HUES48 (cell line): ENCODE data around the gene KLF4.
A peak's percentile ranks its signal among the peaks of the same experiment; 100 is the strongest.

Experiments
- H3K27ac ChIP-seq: one replicate; pipeline ENCODE4 v1.7.0; 2013; ENCODE audit warnings: low read depth, low read length, inconsistent platforms
- H3K27me3 ChIP-seq: 2 replicates; pipeline ENCODE4 v1.6.1; 2013; ENCODE audit warnings: mild to moderate bottlenecking, low read length; ENCODE audit not compliant: control insufficient read depth, insufficient read depth
- H3K36me3 ChIP-seq: 2 replicates; pipeline ENCODE4 v1.6.1; 2013; ENCODE audit warnings: low read length; ENCODE audit not compliant: control insufficient read depth, insufficient read depth
- H3K4me1 ChIP-seq: 2 replicates; pipeline ENCODE4 v1.6.1; 2013; ENCODE audit warnings: mild to moderate bottlenecking, low read length; ENCODE audit not compliant: control insufficient read depth, insufficient read depth
- H3K4me3 ChIP-seq: 2 replicates; pipeline ENCODE4 v1.5.1; 2013; ENCODE audit warnings: mild to moderate bottlenecking, low read depth, low read length
- H3K9ac ChIP-seq: 2 replicates; pipeline ENCODE4 v1.6.1; 2013; ENCODE audit warnings: mild to moderate bottlenecking, low read depth, low read length, moderate library complexity
- H3K9me3 ChIP-seq: 2 replicates; pipeline ENCODE4 v1.6.1; 2013; ENCODE audit warnings: low read length; ENCODE audit not compliant: control insufficient read depth, insufficient read depth

The KLF4 gene

DNA sequence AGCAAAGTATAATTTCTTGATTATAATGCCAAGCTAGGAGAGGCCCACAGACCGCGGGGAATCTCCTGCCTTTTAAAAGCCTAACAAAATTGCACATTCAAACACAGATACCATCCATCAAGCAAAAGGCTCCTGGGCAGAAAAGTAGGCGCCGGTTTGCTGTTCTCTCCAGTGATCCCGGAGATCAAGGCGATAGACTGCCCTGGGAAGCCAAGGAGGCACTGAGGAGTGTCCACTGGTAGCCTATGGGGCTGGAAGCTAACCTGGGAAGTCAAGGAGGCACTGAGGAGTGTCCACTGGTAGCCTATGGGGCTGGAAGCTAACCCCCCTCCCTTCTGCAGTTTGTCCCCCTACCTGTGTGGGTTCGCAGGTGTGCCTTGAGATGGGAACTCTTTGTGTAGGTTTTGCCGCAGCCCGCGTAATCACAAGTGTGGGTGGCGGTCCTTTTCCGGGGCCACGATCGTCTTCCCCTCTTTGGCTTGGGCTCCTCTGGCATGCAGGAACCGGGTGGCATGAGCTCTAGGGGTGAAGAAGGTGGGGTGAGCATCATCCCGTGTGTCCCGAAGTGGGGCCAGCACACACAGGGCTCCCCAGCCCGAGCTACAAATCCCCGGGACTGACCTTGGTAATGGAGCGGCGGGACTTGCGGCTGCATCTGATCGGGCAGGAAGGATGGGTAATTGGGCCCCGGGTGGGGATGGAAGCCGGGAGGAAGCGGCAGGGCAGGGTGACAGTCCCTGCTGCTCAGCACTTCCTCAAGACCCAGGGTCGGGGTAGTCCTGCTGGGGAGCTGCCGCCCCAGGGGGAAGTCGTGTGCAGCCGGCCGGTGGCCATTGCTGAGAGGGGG is 2.7 kb downstream of the KLF4 start:
- peaks cover 20% of the 10 kb centered on the region for H3K4me1 ChIP-seq
- H3K36me3 ChIP-seq: peaks cover 11% of the 10 kb centered on the region
- peak overlapping the region; percentile 63 for H3K4me3 ChIP-seq
- no peaks in the 10 kb centered on the region for H3K9me3 ChIP-seq
- H3K27me3 ChIP-seq: peaks cover 50% of the 10 kb centered on the region
- no peak overlapping the region for H3K9ac ChIP-seq
- H3K27ac ChIP-seq: no peak overlapping the region

DNA sequence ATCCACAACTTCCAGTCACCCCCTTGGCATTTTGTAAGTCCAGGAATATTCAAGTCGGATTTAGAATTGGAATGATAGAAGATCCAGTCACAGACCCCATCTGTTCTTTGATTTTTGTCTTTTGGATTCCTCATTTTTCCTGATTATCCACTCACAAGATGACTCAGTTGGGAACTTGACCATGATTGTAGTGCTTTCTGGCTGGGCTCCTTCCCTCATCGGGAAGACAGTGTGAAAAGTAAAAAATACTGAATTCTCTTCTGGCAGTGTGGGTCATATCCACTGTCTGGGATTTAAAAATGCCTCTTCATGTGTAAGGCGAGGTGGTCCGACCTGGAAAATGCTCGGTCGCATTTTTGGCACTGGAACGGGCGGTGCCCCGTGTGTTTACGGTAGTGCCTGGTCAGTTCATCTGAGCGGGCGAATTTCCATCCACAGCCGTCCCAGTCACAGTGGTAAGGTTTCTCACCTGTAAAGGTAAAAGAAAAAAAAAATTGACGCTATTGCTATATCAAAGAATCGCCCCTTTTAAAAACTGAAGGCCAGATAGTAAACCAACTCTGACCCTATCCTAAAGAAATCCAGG is 4.0 kb downstream of the KLF4 start:
- no peak overlapping the region for H3K4me3 ChIP-seq
- peaks cover 11% of the 10 kb centered on the region for H3K36me3 ChIP-seq
- peaks cover 12% of the 10 kb centered on the region for H3K4me1 ChIP-seq
- peaks cover 37% of the 10 kb centered on the region for H3K27me3 ChIP-seq
- H3K9ac ChIP-seq: no peak overlapping the region
- H3K27ac ChIP-seq: no peak overlapping the region
- H3K9me3 ChIP-seq: no peaks in the 10 kb centered on the region

DNA sequence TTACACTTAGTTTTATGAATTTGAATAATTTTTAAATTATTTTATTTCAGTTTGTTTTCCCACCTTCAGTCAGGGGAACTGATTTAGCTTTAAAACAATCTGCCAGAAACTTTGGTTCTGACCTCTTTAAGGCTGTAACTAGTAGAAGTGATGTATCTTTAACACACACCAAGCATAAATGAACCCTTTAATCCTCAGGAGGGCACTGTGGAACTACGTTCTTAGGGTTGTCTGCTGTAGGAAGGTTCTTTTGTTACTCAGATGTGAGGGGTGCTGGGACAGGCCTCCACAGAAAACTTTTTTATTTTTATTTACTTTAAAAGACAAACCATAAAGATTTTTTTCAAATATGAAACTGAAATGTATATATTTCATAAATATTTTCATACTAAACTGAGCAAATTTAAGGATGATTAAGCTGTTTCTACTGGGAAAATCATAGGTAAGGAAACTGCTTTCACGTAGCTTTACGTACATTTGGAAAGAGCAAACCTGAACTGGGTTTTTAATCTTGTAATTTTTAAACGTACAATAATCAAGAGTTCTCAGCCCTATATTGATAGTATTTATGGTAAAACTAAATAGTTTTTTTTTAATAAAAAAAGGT is 5.3 kb downstream of the KLF4 start:
- Histone ChIP-seq H3K27me3 (peaks cover 29% of the 10 kb centered on the region), H3K9me3 (no peaks in the 10 kb centered on the region), H3K36me3 (peaks cover 11% of the 10 kb centered on the region), H3K27ac (no peak overlapping the region), H3K4me3 (no peak overlapping the region), H3K9ac (no peak overlapping the region), H3K4me1 (peaks cover 12% of the 10 kb centered on the region)

DNA sequence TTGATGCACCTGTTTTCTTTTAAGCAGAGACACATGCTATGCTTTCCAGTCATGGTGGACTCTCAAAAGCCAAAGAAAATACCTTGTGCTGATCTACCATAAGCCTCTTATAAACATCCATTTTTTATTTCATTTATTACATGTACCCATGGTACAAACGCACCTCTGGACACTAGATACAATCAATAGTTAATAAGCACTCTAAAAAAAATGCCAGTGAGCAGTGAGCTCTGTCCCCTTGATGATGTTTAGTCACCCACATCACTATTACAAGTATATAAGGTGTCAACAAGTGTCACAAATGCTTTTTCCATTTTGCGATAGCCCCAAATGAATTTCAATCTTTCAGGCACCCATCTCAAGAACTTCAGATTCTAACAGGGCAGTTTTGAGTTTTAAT is 5.9 kb downstream of the KLF4 start:
- Histone ChIP-seq H3K27ac (no peak overlapping the region), H3K9me3 (no peaks in the 10 kb centered on the region), H3K4me3 (no peak overlapping the region), H3K9ac (no peak overlapping the region), H3K27me3 (peaks cover 23% of the 10 kb centered on the region), H3K4me1 (peaks cover 12% of the 10 kb centered on the region), H3K36me3 (peaks cover 11% of the 10 kb centered on the region)

DNA sequence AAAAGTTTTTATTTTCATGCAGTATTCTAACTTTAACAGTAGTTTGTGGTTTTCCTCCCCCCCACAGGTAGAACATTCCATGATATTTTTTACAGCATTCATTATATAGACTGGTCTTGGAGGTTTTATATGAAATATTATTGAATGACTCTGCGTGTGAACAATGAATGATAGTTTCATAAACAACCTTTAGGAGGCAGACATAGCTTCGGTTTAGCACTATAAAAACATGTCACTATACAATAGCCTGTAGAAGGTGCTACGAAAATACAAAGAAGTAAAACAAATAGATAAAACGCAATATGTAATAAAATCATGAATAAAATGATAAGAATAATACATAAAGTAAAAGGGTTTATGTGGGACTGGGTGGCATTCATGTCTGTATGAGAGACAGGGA is 8.5 kb downstream of the KLF4 start:
- no peak overlapping the region for H3K4me3 ChIP-seq
- no peak overlapping the region for H3K27ac ChIP-seq
- H3K9ac ChIP-seq: no peak overlapping the region

DNA sequence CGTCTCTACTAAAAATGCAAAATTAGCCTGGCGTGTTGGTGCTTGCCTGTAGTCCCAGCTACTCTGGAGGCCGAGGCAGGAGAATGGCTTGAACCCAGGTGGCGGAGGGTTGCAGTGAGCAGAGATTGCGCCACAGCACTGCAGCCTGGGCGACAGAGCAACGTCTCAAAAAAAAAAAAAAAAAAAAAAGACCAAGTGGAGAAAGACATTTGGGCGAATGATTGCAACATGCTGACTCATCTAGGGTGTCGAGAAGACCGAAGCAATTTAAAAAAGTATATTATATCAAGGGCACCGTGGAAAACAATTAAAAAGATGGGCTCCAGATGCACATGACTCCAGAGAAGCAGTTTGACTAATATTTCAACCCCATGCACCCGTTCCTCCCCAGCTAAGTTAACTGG is 9.2 kb downstream of the KLF4 start:
- Histone ChIP-seq H3K27ac (no peak overlapping the region), H3K9ac (no peak overlapping the region), H3K4me3 (no peak overlapping the region), H3K4me1 (no peaks in the 10 kb centered on the region), H3K9me3 (no peaks in the 10 kb centered on the region), H3K27me3 (no peaks in the 10 kb centered on the region), H3K36me3 (peaks cover 7% of the 10 kb centered on the region)

More for the DNA sequence above, 8.5 kb downstream of the KLF4 start:
- Histone ChIP-seq H3K36me3 (peaks cover 11% of the 10 kb centered on the region), H3K27me3 (no peaks in the 10 kb centered on the region), H3K4me1 (peaks cover 2% of the 10 kb centered on the region; the same call in 1 of the 2 replicates), H3K9me3 (no peaks in the 10 kb centered on the region)

DNA sequence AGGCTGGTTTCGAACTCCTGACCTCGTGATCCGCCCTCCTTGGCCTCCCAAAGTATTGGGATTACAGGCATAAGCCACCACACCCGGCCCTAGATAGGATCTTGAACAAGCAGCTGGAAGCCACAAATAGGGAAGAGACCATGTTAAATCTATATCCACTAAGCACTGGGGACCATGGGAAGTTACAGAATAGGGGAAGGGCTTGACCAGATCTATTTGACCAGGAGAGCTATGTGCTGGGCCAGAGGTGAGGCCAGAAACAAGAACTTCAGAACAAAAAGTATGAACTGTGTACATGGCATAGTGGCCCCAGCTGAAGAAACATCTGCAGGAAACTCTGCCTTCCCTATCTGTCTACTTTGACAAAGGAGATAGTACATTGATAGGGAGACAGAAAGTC is 10.8 kb downstream of the KLF4 start:
- H3K4me3 ChIP-seq: no peak overlapping the region

DNA sequence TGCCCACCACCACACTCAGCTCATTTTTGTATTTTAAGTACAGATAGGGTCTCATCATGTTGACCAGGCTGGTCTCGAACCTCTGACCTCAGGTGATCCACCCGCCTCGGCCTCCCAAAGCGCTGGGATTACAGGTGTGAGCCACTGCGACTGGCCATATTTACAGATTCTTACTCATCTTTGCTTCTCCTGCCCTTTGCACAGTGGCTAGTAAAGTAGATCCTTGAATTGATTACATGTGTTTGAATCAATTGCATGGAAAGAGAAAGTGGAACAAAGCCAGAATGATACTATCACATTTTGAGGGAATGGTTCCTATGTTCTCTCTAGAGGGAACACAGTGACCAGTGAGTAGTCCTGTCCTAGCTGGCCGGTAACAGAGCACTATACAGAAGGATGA is 15.4 kb downstream of the KLF4 start:
- Histone ChIP-seq H3K9ac (no peak overlapping the region), H3K4me3 (no peak overlapping the region), H3K9me3 (no peaks in the 10 kb centered on the region), H3K4me1 (peaks cover 9% of the 10 kb centered on the region; the same call in 1 of the 2 replicates), H3K27ac (no peak overlapping the region), H3K36me3 (no peaks in the 10 kb centered on the region), H3K27me3 (no peaks in the 10 kb centered on the region)

More for the DNA sequence above, 10.8 kb downstream of the KLF4 start:
- no peaks in the 10 kb centered on the region for H3K4me1 ChIP-seq
- H3K27me3 ChIP-seq: no peaks in the 10 kb centered on the region
- no peak overlapping the region for H3K27ac ChIP-seq
- H3K9me3 ChIP-seq: no peaks in the 10 kb centered on the region
- no peak overlapping the region for H3K9ac ChIP-seq
- no peaks in the 10 kb centered on the region for H3K36me3 ChIP-seq

DNA sequence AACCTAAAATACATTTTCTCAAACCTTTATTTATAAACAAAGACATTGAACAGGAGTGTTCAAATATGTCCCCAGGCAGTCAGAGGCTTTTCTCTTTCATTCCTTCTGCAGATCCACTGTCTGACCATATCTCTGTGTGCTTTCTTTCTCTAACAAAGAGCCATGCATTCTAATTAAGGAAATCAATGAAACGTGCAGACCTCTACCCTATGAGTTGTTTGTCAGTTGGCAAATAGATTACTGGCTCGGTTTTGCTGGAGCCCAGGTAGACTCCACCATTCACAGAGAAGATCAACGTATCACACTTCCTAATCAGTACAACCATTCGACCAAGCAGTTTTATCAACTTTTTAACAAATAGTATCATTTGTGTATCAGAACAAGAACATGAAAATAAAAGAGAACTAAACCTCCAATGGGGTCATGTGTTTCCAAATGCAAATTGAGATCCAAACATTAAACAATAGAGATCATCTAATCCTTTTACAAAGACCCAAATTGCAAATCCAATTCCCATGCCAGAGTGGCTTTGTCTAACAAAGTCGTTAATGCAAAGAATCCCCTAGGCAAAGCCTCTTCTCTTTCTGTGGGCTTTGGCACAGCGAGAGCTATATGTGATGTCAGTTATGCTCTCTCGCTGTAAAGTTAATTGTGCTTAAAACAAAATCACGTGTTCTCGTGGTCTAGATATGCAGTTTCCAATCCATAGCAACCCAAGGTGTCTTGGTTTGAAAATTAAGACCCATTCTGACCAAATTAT is 16.8 kb downstream of the KLF4 start:
- Histone ChIP-seq H3K4me1 (peaks cover 9% of the 10 kb centered on the region; the same call in 1 of the 2 replicates), H3K4me3 (no peak overlapping the region), H3K27me3 (no peaks in the 10 kb centered on the region), H3K27ac (peak overlapping the region; percentile 91), H3K36me3 (no peaks in the 10 kb centered on the region), H3K9ac (no peak overlapping the region), H3K9me3 (no peaks in the 10 kb centered on the region)

DNA sequence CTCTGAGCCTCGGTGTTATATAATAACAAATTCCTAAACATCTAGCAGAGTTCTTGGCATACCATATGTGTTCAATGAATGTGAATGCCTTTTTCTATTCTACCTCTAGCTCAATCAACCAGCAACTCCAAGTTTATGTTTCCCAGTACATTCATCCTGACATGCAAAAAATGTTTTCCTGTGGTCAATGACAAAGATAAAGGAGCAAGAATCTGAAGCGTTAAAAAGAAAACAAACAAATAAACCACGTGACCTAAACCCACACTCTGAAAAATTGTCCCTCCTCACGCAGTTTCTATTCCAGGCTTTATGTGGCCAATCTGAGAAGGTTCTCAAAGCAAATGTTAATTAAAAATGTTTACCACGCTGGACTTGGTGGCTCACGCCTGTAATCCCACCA is 18.0 kb downstream of the KLF4 start:
- no peak overlapping the region for H3K9ac ChIP-seq
- H3K4me3 ChIP-seq: no peak overlapping the region
- H3K4me1 ChIP-seq: peaks cover 9% of the 10 kb centered on the region; the same call in 1 of the 2 replicates
- no peaks in the 10 kb centered on the region for H3K36me3 ChIP-seq
- no peak overlapping the region for H3K27ac ChIP-seq
- H3K9me3 ChIP-seq: no peaks in the 10 kb centered on the region
- peaks cover 11% of the 10 kb centered on the region for H3K27me3 ChIP-seq
